Left kidney (tissue), 2 donors: ENCODE data around the gene ZC3H18. TPM values are rescaled to one million over a fixed set of nuclear protein-coding genes. Genes with fewer than 3 reads are reported as not detected.

Experiments used
- DNase-seq: peaks from one replicate; pipeline ENCODE4 v3.0.0-alpha.2; 2013
- polyA plus RNA-seq: library from polyadenylated mRNA; unstranded; fragments of 120-200 nt; gene quantifications from one replicate; pipeline ENCODE4 v1.2.1, GENCODE V29; 2013; ENCODE audit not compliant: insufficient read length

Gene ZC3H18
- polyA plus RNA-seq, 1 donor: 35.8 TPM

DNA sequence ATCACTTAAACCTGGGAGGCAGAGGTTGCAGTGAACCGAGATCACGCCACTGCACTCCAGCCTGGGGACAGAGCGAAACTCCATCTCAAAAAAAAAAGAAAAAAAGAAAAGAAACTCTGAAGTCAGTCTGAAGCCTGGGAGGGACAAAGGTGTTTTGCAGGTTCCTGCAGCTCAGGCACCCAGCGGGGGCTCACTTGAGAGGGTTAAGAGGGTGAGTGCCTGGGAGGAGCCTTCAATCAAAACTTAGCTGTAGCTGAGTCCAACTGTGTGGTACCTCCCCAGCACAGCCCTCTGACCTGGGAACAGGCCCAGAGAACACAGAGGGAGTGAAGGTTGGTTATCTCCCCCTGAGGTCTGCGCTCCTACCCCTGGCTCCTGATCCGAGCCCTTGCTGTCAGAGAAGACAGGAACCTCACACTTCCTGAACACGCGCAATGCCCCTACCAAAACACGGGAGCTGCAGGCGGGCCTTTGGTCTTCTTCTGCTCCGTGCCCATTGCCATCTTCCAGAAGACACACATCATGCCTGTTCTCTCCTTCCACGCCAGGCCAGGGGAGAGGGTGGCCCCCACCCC, 20.4 kb upstream of the ZC3H18 start:
- DNase-seq: no peak

DNA sequence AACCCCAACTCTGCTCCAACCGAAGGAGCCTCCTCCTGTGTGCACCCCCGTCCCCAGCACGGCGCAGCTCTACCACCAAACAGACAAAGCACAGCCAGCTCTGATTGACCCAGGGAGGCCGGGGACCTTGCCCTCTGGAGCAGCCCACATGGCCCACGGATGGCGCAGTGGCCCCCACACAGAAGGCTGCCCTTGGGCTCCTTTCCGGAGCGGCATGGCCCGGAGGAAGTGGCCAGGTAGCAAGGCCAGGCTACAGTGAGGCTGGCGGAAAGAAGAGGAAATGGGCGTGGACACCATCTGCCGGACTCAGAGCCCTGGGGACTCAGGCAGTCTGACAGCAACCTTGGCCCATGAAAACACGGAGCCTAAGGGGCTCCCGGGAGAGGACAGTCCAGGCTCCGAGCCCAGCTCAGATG, 19.9 kb upstream of the ZC3H18 start:
- no peak for DNase-seq

DNA sequence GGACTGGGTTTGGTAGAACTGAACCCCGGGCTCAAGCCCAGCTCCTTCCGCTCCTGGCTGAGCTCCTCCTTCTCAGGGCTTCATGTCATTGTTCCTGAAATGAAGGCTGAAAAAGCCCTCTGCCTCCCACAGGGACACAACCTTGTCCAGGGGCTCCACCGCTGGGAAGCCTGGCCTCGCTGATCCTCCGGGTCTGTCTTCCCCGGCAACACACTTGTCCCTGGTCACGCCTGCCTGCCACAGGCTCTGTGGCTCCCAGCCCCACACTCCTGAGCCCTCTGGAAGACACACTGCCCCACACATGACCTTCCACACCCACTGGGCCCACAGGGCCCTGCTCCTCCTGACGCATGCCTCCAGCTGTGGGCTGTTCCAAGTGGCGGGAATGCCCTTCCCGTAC, 18.0 kb upstream of the ZC3H18 start:
- no peak for DNase-seq

DNA sequence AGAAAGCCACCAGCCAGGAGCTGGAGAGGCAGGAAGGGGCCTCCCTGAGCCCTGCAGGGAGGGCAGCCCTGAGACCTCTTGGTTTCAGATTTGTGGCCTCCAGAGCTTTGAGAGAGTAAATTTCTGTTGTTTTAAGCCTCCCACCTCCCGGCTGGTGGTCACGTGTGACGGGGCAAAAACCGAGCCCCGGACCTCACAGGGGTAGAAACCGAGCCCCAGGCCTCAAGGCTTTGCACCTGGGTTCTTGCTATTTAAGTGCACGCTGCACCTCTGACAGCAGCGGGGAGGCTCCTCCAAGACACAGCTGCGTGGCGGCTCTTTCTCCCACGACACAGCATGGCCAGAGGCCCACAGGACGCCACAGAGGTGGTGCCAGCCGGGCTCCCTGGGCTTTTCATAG, 17.4 kb upstream of the ZC3H18 start:
- DNase-seq: peak; percentile 40

DNA sequence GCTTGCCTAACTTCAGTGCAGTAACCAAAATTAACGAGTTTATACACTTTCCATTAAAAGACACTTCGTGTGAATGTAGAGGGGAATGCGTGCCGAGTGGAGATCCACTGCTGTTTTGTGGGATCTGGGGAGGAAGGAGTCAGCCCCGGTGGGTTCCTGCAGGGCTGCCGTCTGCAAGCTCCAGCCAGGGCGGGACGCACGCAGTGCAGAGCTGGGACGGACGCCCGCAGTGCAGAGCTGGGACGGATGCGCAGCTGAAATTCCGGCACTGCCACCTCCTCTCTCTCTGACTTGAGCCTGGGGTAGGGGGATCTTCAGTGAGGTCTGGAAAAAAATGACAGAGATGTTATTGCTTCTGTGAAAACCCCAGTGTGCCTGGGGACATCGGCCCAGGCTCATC, 16.5 kb upstream of the ZC3H18 start:
- no peak for DNase-seq

DNA sequence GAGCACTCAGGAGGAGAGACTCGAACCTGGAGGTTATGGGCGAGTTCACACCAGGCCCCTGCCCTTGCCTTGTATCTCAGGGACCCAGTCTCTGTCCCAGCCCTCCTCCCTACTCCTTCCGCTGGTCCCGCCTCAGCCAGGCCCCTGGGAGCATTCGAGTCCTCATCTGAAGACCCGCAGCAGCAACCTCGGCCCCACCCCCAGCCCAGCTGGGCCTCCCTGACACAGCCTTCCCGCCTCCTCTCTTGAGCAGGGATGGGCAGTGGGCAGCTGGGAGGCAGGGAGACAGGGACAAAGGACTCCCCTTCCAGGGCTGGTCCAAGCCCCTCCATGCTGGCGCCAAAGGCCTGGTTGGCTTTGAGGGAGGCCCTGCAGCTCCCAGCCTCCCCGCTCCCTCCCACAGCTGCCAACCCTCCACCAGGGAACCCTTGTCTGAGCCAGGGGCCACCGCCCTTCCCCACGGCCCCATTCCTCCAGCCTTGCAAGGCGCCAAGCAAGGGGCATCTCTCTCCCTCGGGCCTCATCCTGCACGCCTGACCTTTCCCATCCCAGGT, 15.4 kb upstream of the ZC3H18 start:
- no peak for DNase-seq

DNA sequence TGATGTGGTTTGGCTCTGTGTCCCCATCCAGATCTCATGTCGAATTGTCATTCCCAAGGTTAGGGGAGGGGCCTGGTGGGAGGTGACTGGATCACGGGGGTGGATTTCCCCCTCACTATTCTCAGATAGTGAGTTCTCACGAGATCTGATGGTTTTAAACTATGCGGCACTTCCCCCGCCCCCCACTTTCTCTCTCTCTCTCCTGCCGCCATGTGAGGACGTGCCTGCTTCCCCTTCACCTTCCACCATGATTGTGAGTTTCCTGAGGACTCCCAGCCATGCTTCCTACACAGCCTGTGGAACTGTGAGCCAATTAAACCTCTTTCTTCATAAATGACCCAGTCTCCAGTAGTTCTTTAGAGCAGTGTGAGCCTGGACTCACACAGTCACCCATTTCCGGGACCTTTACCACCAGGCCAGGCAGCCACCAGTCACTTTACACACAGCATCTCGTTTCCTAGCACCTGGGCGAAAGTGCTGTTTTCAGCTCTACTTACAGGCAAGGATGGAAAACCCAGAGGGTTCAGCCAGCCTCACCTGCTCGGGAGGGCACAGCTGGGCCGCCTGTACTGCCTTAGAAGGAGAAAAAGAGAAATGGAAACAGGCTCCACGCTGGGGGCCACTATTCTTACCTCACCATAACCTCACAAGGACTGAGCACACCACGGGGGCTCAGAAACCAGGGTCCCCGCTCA, 13.8 kb upstream of the ZC3H18 start:
- no peak for DNase-seq

DNA sequence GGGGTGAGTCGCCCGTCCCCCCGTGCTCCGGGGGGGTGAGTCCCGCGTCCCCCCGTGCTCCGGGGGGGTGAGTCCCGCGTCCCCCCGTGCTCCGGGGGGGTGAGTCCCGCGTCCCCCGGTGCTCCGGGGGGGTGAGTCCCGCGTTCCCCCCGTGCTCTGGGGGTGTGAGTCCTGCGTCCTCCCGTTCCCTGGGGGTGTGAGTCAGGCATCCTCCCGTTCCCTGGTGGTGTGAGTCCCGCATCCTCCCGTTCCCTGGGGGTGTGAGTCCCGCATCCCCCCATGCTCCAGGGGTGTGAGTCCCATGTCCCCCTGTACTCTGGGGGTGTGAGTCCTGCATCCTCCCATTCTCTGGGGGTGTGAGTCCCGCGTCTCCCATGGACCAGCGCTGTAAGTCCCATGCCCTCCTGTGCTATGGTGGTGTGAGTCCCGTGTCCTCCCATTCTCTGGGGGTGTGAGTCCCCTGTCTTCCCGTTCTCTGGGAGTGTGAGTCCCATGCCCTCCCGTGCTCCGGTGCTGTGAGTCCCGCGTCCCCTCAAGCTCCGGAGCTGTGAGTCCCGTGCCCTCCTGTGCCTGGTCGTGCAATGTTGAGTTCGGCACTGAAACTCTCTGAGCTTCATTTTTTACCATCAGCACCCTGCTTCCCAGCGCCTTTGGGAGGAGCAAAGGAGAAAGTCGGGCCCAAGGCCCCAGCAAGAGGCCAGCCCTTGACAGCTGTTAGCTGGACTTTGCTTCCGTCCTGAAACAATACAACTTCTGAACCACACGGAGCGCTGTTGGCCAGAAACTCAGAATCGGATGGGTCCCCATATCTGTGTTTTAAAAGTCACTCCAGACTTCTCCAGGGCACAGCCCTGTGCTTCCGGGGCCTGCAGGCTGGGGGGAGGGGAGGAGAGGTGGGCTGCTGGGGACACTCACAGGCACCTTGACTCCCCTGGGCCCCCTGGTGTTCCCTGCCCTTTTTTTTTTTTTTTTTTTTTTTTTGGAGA, 11.5 kb upstream of the ZC3H18 start:
- DNase-seq: peak; percentile 53

DNA sequence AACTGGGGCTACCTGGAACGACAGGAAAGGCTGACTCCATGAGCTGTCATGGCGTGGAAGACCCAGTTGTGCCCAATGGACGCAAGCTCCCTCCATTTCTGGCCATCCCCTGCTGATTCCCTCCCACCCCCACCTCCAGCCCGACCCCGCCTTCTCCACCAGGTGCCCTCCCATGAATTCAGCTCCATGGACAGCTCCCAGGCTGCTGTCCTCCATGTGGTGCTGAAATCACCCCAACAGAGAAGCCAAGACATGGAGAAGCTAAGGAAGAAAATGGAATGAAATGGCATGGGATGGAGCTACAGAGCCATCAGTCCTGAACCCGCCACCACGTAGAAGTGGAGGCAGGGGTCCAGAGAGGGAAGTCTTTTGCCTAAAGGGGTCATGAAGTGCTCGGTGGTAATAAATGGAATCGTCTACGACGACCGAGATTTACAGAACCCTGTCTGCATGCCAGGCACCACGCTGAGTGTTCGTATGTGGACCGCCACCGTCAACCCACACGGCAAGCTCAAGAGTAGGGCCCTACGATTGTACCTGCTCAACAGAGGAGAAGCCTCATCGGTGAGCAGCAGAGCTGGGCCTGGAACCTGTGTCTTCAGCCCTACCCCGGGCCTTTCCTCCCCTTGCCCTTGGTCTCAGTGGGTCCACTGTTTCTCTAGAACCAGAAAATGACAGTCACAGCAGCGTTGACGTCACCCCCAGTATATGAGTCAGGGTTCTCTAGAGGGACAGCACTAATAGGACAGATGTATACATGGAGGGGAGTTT, 9.3 kb upstream of the ZC3H18 start:
- peak; percentile 59 for DNase-seq

DNA sequence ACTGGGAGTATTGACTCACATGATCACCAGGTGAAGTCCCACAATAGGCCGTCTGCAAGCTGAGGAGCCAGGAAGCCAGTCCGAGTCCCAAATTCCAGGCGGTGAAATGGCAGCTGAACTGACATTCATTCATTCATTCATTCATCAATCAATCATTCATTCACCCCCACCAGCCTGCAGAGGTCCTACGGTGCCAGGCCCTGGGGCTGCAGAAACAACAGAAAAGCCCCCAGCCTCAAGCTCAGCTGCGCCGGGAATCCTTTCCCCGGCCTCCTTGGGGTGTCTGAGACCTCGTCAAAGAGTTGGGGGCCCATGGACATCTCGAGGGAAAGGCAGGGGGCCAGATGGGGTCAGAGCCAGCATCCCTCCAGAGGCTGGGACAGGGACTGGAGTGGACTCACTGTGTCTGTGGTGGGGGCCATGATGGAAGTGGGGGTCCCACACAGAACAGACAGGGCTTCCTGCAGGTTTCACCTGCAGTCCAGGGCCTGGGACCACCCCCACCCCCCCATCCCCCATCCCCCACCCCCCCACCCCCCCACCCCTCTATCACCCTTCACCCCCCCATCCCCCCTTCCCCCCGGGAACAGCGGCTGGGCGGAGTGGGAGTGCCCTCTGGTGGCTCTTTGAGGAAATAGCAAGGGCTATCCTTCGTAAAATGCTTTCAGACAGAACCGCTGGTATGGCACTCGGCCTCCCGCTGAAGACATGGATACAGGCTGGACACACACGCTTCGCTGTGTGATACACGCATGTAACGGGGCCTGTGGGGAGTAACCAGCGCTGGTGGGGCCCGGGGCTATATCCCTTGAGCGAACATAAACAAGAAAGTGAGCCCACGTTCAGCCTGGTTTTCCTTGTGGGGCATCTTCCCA, 8.5 kb upstream of the ZC3H18 start:
- no peak for DNase-seq

DNA sequence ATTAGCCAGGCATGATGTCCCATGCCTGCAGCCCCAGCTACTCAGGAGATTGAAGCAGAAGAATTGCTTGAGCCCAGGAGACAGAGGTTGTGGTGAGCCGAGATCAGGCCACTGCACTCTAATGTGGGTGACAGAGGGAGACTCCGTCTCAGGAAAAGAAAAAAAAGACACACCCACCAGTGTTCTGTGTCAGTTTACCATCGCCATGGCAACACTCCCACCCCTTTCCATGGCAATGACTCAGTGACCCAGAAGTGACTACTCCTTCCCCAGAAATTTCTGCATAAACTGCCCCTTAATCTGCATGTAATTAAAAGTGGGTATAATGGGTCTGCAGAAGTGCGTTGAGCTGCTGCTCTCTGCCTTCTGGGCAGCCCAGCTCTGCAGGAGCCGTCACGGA, 4.0 kb upstream of the ZC3H18 start:
- DNase-seq: no peak

DNA sequence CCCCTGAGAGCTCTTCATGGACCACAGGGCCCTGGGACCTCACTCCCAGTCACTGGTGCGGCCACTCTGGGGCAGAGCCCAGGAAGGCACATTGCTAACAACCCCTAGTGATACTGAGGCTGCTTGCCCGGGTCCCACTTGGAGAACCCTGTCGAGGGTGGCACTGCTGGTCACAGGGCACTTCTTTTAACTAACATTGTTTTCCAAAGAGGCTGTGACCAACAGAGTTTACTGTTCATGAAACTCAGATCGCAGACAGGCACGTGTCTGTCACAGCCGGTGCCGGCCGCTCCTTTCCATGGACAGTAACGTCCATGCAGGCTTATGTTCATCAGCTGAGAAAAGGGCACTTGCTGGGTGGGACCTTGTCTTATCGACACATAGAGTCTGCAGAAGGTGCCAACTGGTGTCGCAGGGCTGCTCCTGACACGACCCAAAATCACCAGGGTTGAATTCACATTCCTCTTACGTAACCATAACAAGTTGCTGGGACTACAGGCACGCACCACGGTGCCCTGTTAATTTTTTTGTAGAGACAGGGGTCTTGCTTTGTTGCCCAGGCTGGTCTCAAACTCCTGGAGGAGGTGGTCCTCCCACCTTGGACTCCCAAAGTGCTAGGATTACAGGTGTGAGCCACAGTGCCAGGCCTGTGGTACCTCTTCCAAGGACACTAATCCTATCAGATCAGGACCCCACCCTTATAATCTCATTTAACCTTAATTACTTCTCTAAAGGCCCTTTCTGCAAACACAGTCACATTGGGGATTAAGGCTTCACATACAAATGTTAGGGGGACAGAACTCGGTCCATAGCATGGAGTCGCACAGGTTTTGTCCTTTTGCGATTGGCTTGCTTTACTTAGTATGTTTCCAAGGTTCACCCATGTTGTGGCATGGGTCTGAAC, 1.2 kb upstream of the ZC3H18 start:
- DNase-seq: no peak

DNA sequence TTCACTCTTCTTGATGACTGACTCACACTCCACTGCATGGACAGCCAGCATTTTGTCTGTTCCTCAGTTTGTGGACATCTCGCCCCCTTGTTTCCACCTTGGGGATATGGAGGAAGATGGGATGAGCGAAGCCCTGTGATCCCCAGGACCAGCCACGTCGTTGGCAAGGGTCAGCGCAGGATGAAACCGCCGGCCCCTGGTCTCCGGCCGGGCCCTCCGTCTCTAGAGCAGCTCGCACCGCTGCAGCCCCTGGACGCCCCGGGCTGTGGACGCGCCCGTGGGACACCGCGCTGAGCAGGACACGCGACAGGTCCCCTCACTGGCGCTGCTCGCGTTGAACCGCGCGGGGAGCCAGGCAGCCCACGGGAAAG, 604 bp upstream of the ZC3H18 start:
- DNase-seq: no peak

DNA sequence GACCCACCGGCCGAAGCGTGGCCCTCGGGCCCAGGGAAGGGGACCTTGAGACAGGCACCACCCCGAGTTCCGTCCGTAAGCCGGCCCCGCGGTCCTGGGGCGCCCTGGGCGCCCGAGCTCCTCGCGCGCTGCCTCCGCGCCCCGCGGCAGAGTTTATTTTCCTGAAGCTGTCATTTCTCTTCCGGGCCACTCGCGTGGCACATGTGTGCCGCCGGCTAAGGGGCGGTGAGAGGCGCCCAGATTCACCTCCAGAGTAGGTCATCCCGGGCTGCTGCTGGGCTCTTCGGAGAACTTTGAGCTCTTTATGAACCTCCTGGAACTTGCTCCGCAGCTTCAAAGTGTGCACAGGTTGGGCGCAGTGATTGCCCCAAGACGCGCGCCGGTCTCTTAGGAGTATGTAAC, 489 bp downstream of the ZC3H18 start:
- no peak for DNase-seq

DNA sequence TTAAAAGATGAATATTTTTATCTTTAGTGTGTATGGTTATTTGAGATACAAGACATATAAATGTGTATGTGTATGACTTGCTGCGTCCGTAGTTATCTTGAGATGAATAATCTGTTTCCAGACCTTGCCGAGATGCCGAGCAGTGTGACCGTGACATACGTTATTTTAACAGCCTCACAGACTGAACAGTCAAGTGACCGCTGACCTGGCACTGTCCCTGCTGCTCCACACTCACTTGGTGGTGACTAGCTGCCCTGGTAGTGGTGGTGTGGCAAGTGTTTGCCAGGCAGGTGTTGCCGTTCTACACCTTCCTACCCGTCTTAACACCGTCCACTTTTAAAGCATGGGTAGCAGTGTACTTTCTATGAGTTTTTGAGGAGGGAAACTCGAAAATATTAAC, 5.0 kb downstream of the ZC3H18 start:
- DNase-seq: no peak

DNA sequence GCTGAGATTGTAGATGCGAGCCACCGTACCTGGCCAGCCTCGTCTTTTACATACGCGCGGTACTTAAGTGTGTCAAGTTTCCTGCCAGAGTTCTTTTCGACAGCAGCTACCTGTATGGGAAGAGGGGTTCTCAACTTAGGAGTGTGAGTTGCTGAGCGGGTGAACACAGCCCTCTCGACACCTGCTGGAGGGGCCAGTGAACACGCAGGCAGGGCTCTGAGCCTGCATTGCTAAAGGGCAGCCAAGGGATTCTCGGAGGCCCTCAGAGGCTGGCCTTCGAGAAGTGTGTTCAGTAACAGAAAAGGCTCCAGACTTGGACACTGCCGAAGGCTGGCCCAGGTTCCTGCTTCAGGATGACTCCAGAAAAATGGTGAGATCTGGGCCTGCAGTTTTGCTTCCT, 6.1 kb downstream of the ZC3H18 start:
- DNase-seq: no peak

DNA sequence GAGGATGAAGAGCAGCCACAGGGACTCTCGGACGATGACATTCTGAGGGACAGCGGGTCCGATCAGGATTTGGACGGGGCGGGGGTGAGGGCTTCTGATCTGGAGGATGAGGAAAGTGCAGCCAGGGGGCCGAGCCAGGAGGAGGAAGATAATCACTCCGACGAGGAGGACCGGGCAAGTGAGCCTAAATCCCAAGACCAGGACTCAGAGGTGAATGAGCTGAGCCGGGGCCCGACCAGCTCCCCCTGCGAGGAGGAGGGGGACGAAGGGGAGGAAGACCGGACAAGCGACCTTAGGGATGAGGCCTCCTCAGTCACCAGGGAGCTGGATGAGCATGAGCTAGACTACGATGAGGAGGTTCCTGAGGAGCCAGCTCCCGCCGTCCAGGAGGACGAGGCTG, 7.0 kb downstream of the ZC3H18 start:
- no peak for DNase-seq

DNA sequence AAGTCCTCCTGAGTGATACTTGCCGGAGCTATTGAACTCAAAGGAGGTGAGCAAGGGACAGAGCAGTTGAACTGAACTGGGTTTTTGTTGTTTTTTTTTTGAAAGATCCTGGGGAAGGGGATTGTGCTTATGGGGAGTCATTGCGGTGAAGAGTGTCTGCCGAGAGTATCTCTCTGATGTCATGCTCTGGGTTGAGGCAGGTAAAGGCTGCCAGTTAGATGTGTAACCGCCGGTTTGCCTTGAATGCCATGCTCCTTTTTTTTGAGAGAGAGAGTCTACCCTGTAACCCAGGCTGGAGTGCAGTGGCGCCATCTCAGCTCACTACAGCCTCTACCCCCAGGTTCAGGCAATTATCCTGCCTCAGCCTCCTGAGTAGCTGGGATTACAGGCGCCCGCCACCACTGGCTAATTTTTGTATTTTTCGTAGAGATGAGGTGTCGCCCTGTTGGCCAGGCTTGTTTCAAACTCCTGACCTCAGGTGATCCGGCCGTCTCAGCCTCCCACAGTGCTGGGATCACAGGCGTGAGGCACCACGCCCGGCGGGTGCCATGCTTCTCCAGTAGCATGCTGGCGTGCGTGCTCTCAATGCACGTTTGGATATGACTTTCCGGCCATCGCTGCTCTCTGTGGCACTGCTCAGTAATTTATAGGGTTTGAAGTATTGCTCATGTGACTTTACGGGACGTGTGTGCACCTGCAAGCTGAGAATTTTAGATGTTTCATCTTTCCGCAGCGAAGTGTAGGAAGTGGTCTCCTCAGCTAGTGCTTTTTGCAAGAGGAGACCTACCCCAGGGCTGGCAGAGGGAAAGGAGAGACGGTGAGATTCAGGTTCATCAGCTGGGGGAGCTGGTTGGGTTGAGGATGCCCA, 8.5 kb downstream of the ZC3H18 start:
- DNase-seq: no peak

DNA sequence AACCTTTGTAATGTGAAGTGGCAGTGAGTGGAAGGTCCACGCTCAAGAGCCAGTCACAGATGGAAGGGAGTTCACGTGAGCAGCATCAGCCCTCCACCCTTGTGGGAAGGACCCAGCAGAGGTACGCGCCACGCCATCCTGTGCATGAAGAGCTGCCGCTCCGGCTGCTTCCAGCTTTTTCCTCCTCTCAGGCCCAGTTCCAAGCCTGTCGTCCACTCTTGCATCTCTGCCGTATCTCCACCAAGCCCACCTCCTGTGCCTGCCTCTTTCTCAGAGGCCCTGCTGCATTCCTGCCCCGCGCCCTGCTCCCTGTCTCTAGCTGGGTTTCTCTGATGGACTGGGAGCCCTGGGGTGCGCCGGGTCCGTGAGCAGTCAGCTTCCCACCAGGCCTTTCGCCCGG, 10.2 kb downstream of the ZC3H18 start:
- DNase-seq: no peak
